Gastrocnemius medialis (tissue), 4 donors: ENCODE measurements around the gene COL23A1. TPM values are rescaled to one million over a fixed set of nuclear protein-coding genes. Genes with fewer than 3 reads are reported as not detected.
A peak's percentile ranks its signal among the peaks of the same experiment; 100 is the strongest.

ENCODE experiments used
- ATAC-seq, 2 donors: fragments of 150-250 bp; one replicate each; pipeline ENCODE4 v1.9.1; 2016
- DNase-seq, 2 donors: peaks; one replicate each; pipeline ENCODE4 v3.0.0-alpha.2; 2019
- H3K27ac ChIP-seq, 4 donors: fragments of 200-600 bp; sonication (generic); 1 replicate in 1 of 4; 2 replicates in 3 of 4; pipeline ENCODE4 v1.5.1; 2016 to 2018; ENCODE audit warnings: mild to moderate bottlenecking in 2 of 4, moderate library complexity in 1 of 4
- H3K27me3 ChIP-seq, 3 donors: fragments of 200-600 bp; sonication (generic) in 2 of 3; 1 replicate in 1 of 3; 2 replicates in 2 of 3; pipeline versions ENCODE4 v1.5.1 to v1.6.0; 2016 to 2019; ENCODE audit warnings: mild to moderate bottlenecking in 1 of 3, moderate library complexity in 1 of 3
- H3K36me3 ChIP-seq, 2 donors: fragments of 200-600 bp; sonication (generic) in 1 of 2; one replicate each; pipeline ENCODE4 v1.5.1; 2017 to 2018
- H3K4me1 ChIP-seq, 2 donors: fragments of 200-600 bp; sonication (generic) in 1 of 2; one replicate each; pipeline ENCODE4 v1.5.1; 2016 to 2017; ENCODE audit warnings: mild to moderate bottlenecking in 2 of 2
- H3K4me3 ChIP-seq, 4 donors: fragments of 200-600 bp; sonication (generic) in 3 of 4; 1 replicate in 1 of 4; 2 replicates in 3 of 4; pipeline ENCODE4 v1.5.1; 2016 to 2019; ENCODE audit warnings: mild to moderate bottlenecking in 2 of 4
- H3K9me3 ChIP-seq, 3 donors: fragments of 200-600 bp; sonication (generic) in 2 of 3; 1 replicate in 1 of 3; 2 replicates in 2 of 3; pipeline ENCODE4 v1.5.1; 2016 to 2019
- POLR2A ChIP-seq, 2 donors: fragments of 450-650 bp; IDR thresholded peaks; one replicate each; pipeline ENCODE4 v1.6.1; 2017; ENCODE audit warnings: antibody characterized with exemption in 2 of 2, mild to moderate bottlenecking in 2 of 2, moderate library complexity in 2 of 2
- in situ Hi-C, 4 donors: fragments of 200-750 bp; cut with MboI; loops; one replicate each; pipeline versions ENCODE4 v1.15.0 to v1.8.0; 2017; ENCODE audit warnings: low sequenced_read_pairs in 4 of 4
- intact Hi-C: fragments of 100-400 bp; cut with DNase I; formaldehyde crosslinking; loops from one replicate; pipeline ENCODE4 v1.15.1; 2023; ENCODE audit warnings: low total_unique reads
- total RNA-seq, 4 donors: library from RNA; depleted of rRNA; stranded (reverse); fragments of >200 nt; gene quantifications; one replicate each; pipeline versions ENCODE4 v1.1.0 to v1.2.3, GENCODE V29; 2016
- TF ChIP-seq, protein P1 (sequence below), 5 experiments: fragments of 450-650 bp in 3 of 5; fragments of 200-600 bp in 2 of 5; sonication (generic) in 2 of 5; IDR thresholded peaks in 4 of 5; conservative IDR thresholded peaks in 1 of 5; 1 replicate in 4 of 5; 2 replicates in 1 of 5; pipeline ENCODE4 v1.5.1; 2016 to 2019; ENCODE audit warnings: antibody characterized with exemption in 5 of 5, mild to moderate bottlenecking in 3 of 5, moderate library complexity in 3 of 5

Gene COL23A1
- total RNA-seq, 4 donors from 2014 or later: 0.62 to 1.1 (median 0.97) TPM; not detected in 1

DNA sequence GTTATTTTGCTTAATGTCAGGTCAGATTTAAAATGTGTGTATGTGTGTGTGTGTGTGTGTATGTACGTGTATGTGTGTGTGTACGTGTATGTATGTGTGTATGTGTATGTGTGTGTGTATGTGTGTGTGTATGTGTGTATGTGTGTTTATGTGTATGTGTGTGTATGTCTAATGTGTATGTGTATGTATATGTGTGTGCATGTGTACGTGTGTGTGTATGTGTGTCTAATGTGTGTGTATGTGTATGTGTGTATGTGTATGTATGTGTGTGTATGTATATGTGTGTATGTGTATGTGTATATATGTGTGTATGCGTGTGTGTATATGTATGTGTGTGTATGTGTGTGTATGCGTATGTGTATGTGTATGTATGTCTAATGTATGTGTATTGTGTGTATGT, 232.5 kb downstream of the COL23A1 start:
- Histone ChIP-seq H3K9me3 (no peaks in the 10 kb centered on the region), H3K4me1 (peaks cover 6 to 12% of the 10 kb centered on the region in 2 donors), H3K27me3 (peaks cover 0 to 7% (median 0%) of the 10 kb centered on the region in 3 donors), H3K36me3 (no peaks in the 10 kb centered on the region), H3K4me3 (no peak overlapping the region), H3K27ac (no peak overlapping the region)
- TF ChIP-seq, protein P1, sequence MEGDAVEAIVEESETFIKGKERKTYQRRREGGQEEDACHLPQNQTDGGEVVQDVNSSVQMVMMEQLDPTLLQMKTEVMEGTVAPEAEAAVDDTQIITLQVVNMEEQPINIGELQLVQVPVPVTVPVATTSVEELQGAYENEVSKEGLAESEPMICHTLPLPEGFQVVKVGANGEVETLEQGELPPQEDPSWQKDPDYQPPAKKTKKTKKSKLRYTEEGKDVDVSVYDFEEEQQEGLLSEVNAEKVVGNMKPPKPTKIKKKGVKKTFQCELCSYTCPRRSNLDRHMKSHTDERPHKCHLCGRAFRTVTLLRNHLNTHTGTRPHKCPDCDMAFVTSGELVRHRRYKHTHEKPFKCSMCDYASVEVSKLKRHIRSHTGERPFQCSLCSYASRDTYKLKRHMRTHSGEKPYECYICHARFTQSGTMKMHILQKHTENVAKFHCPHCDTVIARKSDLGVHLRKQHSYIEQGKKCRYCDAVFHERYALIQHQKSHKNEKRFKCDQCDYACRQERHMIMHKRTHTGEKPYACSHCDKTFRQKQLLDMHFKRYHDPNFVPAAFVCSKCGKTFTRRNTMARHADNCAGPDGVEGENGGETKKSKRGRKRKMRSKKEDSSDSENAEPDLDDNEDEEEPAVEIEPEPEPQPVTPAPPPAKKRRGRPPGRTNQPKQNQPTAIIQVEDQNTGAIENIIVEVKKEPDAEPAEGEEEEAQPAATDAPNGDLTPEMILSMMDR (IDR thresholded peaks at IDR 0.05 in 4 of 5, conservative IDR thresholded peaks at IDR 0.05 in 1 of 5): no peak
- TF ChIP-seq POLR2A (IDR thresholded peaks at IDR 0.05): no peak
- intact Hi-C loops (no loop called here), in situ Hi-C loops (no loop called here)
- no peak for DNase-seq
- ATAC-seq: no peak

DNA sequence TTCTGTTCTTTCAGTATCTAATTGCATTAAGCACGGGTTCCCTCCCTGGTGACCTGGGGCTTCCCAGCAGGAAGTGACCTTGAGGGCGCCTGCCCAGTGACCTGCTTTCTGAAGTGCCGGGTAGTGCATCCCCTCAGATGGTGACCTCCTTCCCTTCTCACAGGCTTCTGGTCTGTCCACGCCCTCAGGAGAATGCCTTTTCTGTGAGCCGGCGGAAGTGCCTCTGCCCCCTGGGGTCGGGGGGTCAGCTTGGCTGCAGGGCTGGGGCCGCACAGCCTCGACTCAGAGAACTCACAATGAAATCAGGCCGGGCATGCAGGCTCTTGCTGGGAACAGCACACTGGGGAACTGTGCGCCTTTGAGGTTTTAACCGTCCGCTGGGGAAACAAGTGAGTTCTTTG, 233.1 kb downstream of the COL23A1 start:
- no peaks in the 10 kb centered on the region for H3K36me3 ChIP-seq
- no peak overlapping the region for H3K4me3 ChIP-seq
- TF ChIP-seq, protein P1 (IDR thresholded peaks at IDR 0.05 in 4 of 5, conservative IDR thresholded peaks at IDR 0.05 in 1 of 5): no peak
- no peak for TF ChIP-seq POLR2A (IDR thresholded peaks at IDR 0.05)
- ATAC-seq (peak; percentile 41 to 45), DNase-seq (no peak)
- peaks cover 0 to 7% (median 0%) of the 10 kb centered on the region in 3 donors for H3K27me3 ChIP-seq
- peaks cover 6 to 12% of the 10 kb centered on the region in 2 donors for H3K4me1 ChIP-seq
- intact Hi-C loops: no loop called here
- no peak overlapping the region for H3K27ac ChIP-seq
- no peaks in the 10 kb centered on the region for H3K9me3 ChIP-seq
- in situ Hi-C loops: no loop called here

DNA sequence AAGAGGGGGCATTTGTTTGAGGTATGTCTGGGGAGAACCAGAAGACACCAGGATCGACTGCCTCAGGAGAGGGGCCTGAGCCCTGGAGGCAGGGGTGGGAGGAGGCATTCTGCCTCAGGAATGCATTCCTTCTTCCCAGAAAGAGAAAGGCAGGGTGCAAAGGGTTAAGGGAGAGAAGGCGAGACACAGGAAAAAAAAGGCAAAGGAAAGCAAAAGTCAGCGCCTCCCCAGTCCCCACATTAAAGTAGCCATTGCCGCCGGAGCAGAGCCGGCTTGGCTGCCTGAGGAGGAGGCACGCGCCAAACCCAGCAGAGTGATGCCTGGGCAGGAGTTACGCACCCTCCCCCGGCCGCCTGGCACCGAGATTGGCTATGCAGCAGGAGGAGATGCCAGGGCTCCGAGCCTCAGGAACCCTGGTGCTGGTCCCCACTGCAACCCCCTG, 233.7 kb downstream of the COL23A1 start:
- DNase-seq (no peak), ATAC-seq (peak in 1 of 2 donors; percentile 57)
- H3K27ac ChIP-seq: no peak overlapping the region
- in situ Hi-C loops (no loop called here), intact Hi-C loops (no loop called here)
- H3K27me3 ChIP-seq: peaks cover 0 to 7% (median 0%) of the 10 kb centered on the region in 3 donors
- H3K36me3 ChIP-seq: no peaks in the 10 kb centered on the region
- H3K4me1 ChIP-seq: peaks cover 6 to 12% of the 10 kb centered on the region in 2 donors
- no peaks in the 10 kb centered on the region for H3K9me3 ChIP-seq
- no peak overlapping the region for H3K4me3 ChIP-seq
- TF ChIP-seq, protein P1 (IDR thresholded peaks at IDR 0.05 in 4 of 5, conservative IDR thresholded peaks at IDR 0.05 in 1 of 5): no peak
- TF ChIP-seq POLR2A (IDR thresholded peaks at IDR 0.05): no peak

DNA sequence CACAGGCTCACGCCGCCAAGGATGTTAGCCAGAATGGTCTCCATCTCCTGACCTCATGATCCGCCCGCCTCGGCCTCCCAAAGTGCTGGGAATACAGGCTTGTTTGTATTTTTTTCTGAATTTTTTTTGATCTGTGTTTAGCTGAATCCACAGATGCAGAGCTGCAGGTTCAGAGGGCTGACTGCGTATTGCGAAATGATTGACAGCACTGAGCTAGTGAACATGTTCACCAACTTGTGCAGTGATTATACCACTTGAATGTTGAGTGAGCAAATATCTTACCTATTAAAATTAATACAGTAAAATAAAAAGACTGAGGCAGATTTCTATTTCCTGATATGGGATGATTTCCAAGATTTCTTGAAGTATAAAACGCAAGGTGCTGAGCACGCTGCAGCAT, 234.5 kb downstream of the COL23A1 start:
- ATAC-seq (no peak), DNase-seq (no peak)
- Histone ChIP-seq H3K4me1 (peaks cover 6 to 12% of the 10 kb centered on the region in 2 donors), H3K9me3 (no peaks in the 10 kb centered on the region), H3K4me3 (no peak overlapping the region), H3K27ac (no peak overlapping the region), H3K27me3 (peaks cover 0 to 7% (median 0%) of the 10 kb centered on the region in 3 donors), H3K36me3 (no peaks in the 10 kb centered on the region)
- in situ Hi-C loops (no loop called here), intact Hi-C loops (no loop called here)
- TF ChIP-seq POLR2A (IDR thresholded peaks at IDR 0.05): no peak
- TF ChIP-seq, protein P1 (IDR thresholded peaks at IDR 0.05 in 4 of 5, conservative IDR thresholded peaks at IDR 0.05 in 1 of 5): no peak

DNA sequence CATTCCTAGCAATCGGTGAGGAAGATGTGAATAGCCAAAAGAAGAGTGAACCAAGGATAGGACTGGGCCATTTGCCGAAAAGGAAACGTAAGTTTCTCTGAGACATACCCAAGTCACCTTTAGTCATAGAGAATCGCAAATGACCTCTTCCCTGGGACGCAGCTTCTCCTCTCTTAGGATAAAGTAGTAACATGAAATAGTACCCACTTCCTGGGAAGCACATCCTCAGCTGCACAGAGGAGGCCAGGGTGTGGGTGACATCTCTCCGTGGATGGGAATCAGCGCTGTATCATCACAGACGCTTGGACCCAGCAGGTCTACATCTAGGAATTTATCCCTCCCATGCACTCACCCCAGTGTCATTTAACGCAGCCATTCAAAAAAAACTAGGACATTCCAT, 236.7 kb downstream of the COL23A1 start:
- Histone ChIP-seq H3K27me3 (peaks cover 0 to 7% (median 0%) of the 10 kb centered on the region in 3 donors), H3K36me3 (no peaks in the 10 kb centered on the region), H3K4me1 (peaks cover 6 to 12% of the 10 kb centered on the region in 2 donors), H3K9me3 (no peaks in the 10 kb centered on the region), H3K4me3 (no peak overlapping the region), H3K27ac (no peak overlapping the region)
- in situ Hi-C loops: no loop called here
- DNase-seq (no peak), ATAC-seq (no peak)
- TF ChIP-seq POLR2A (IDR thresholded peaks at IDR 0.05): no peak
- TF ChIP-seq, protein P1 (IDR thresholded peaks at IDR 0.05 in 4 of 5, conservative IDR thresholded peaks at IDR 0.05 in 1 of 5): no peak
- intact Hi-C loops: no loop called here
